OCI-LY3 (cell line): ENCODE measurements around the gene ROBO1.

Experiments used
- H2AFZ ChIP-seq: fragments of 200-600, 300-600 bp; shearing (Covaris generic); 2 replicates; pipeline ENCODE4 v1.6.0; 2014; ENCODE audit warnings: antibody characterized with exemption, low read depth, low read length
- H3K27ac ChIP-seq: fragments of 200-600, 300-600 bp; sonication (generic); 2 replicates; pipeline ENCODE4 v1.5.1; 2014; ENCODE audit warnings: mild to moderate bottlenecking, low read length, moderate library complexity, mixed read lengths
- H3K27me3 ChIP-seq: fragments of 200-600, 300-600 bp; sonication (generic); 2 replicates; pipeline ENCODE4 v1.6.1; 2014; ENCODE audit warnings: low read depth, low read length, mixed read lengths
- H3K36me3 ChIP-seq: fragments of 200-600, 300-600 bp; sonication (generic); replicated peaks from 2 replicates; pipeline ENCODE3; 2014; ENCODE audit warnings: low read depth, low read length, mixed read lengths
- H3K4me1 ChIP-seq: fragments of 300-600, 200-600 bp; sonication (generic); 2 replicates; pipeline ENCODE4 v1.6.1; 2014; ENCODE audit warnings: low read length, mixed read lengths
- H3K4me2 ChIP-seq: fragments of 200-600, 300-600 bp; sonication (generic); 2 replicates; pipeline ENCODE4 v1.6.1; 2014; ENCODE audit warnings: low read length, mixed read lengths
- H3K4me3 ChIP-seq: fragments of 300-600, 200-600 bp; sonication (generic); 2 replicates; pipeline ENCODE4 v1.5.1; 2014; ENCODE audit warnings: antibody characterized with exemption, mild to moderate bottlenecking, low read length, moderate library complexity
- H3K79me2 ChIP-seq: fragments of 300-600, 200-600 bp; shearing (Covaris generic); 2 replicates; pipeline ENCODE4 v1.6.1; 2014; ENCODE audit warnings: mild to moderate bottlenecking, low read length, mixed read lengths
- H3K9ac ChIP-seq: fragments of 300-600, 200-600 bp; shearing (Covaris generic); 2 replicates; pipeline ENCODE4 v1.6.0; 2014; ENCODE audit warnings: mild to moderate bottlenecking, low read length, moderate library complexity
- H3K9me3 ChIP-seq: fragments of 200-600, 300-600 bp; shearing (Covaris generic); 2 replicates; pipeline ENCODE4 v1.6.1; 2014; ENCODE audit warnings: low read length, mixed read lengths; ENCODE audit not compliant: insufficient read depth
- H4K20me1 ChIP-seq: fragments of 200-600, 300-600 bp; sonication (generic); 2 replicates; pipeline ENCODE4 v1.6.1; 2016; ENCODE audit warnings: low read length, mixed read lengths; ENCODE audit not compliant: insufficient read depth
- CTCF ChIP-seq: fragments of 200-600, 300-600 bp; sonication (generic); IDR thresholded peaks from 2 replicates; pipeline ENCODE4 v1.5.1; 2014; ENCODE audit warnings: antibody characterized with exemption, low read length, low read depth
- EZH2phosphoT487 ChIP-seq: fragments of 200-600 bp; shearing (Covaris generic); IDR thresholded peaks from 2 replicates; pipeline ENCODE4 v1.6.1; 2018; ENCODE audit warnings: antibody characterized with exemption, mixed run types, low read depth

The ROBO1 gene

GRCh38 chr3:79354179-79354688, 413.6 kb downstream of the ROBO1 start:
- TF ChIP-seq EZH2phosphoT487 (no peak), CTCF (no peak)
- no peak overlapping the region for H3K4me2 ChIP-seq

GRCh38 chr3:79351699-79352098, 416.1 kb downstream of the ROBO1 start:
- Histone ChIP-seq H2AFZ (no peak overlapping the region), H3K9ac (no peak overlapping the region), H3K27me3 (no peaks in the 10 kb centered on the region), H3K9me3 (no peaks in the 10 kb centered on the region), H3K79me2 (no peaks in the 10 kb centered on the region), H3K4me2 (no peak overlapping the region), H4K20me1 (no peaks in the 10 kb centered on the region), H3K4me1 (no peaks in the 10 kb centered on the region), H3K4me3 (no peak overlapping the region), H3K27ac (no peak overlapping the region), H3K36me3 (no peaks in the 10 kb centered on the region)
- TF ChIP-seq EZH2phosphoT487 = no peak
- TF ChIP-seq CTCF = no peak

More at GRCh38 chr3:79354179-79354688, 413.6 kb downstream of the ROBO1 start:
- Histone ChIP-seq H3K36me3 (no peaks in the 10 kb centered on the region), H3K9ac (no peak overlapping the region), H4K20me1 (no peaks in the 10 kb centered on the region), H3K9me3 (no peaks in the 10 kb centered on the region), H3K27ac (no peak overlapping the region), H3K79me2 (no peaks in the 10 kb centered on the region), H3K4me1 (no peaks in the 10 kb centered on the region), H3K27me3 (no peaks in the 10 kb centered on the region), H2AFZ (no peak overlapping the region), H3K4me3 (no peak overlapping the region)

- Histone ChIP-seq H3K79me2 (no peaks in the 10 kb centered on the region), H3K27ac (no peak overlapping the region), H3K4me3 (no peak overlapping the region), H3K27me3 (no peaks in the 10 kb centered on the region), H3K9me3 (no peaks in the 10 kb centered on the region), H4K20me1 (no peaks in the 10 kb centered on the region), H3K4me2 (no peak overlapping the region), H3K9ac (no peak overlapping the region), H2AFZ (no peak overlapping the region), H3K36me3 (no peaks in the 10 kb centered on the region), H3K4me1 (no peaks in the 10 kb centered on the region)
- no peak for TF ChIP-seq CTCF
- TF ChIP-seq EZH2phosphoT487 = no peak
Observed at GRCh38 chr3:79344876-79345871, 422.6 kb downstream of the ROBO1 start.

- Histone ChIP-seq H3K27ac (no peak overlapping the region), H3K36me3 (no peaks in the 10 kb centered on the region), H3K9me3 (no peaks in the 10 kb centered on the region), H3K4me2 (no peak overlapping the region), H3K9ac (no peak overlapping the region), H3K27me3 (no peaks in the 10 kb centered on the region), H3K79me2 (no peaks in the 10 kb centered on the region), H3K4me3 (no peak overlapping the region), H4K20me1 (no peaks in the 10 kb centered on the region), H3K4me1 (no peaks in the 10 kb centered on the region), H2AFZ (no peak overlapping the region)
- TF ChIP-seq EZH2phosphoT487 (no peak), CTCF (no peak)
Observed at GRCh38 chr3:79341961-79342360, 425.8 kb downstream of the ROBO1 start.
